ENCODE results near the gene BLACAT1. TPM values are rescaled to one million over a fixed set of nuclear protein-coding genes. Genes with fewer than 3 reads are reported as not detected.
A peak's percentile ranks its signal among the peaks of the same experiment; 100 is the strongest.
"Not testable (repeated sequence)": the region's sequence is repeated elsewhere in the genome, so short reads cannot be mapped to it uniquely, and the experiment has no call there.

The BLACAT1 gene
- total RNA-seq, 2 donors from 2014 or later, result 0.24 to 0.26 TPM

GRCh38 chr1:205438213-205439158 is 17.4 kb downstream of the BLACAT1 start:
- DNase-seq (ENCODE audit: low spot score), result peak; percentile 89
- Histone ChIP-seq H3K36me3 (no peaks in the 10 kb centered on the region), H3K27ac (no peak overlapping the region), H3K4me1 (peaks cover 0 to 46% of the 10 kb centered on the region in 2 donors), H3K9me3 (no peaks in the 10 kb centered on the region), H3K4me3 (no peak overlapping the region), H3K27me3 (no peaks in the 10 kb centered on the region)
- TF ChIP-seq CTCF (IDR thresholded peaks at IDR 0.05), result peak; percentile 77 to 81

GRCh38 chr1:205437570-205437969 is 18.3 kb downstream of the BLACAT1 start:
- TF ChIP-seq CTCF (IDR thresholded peaks at IDR 0.05), result no peak
- DNase-seq (ENCODE audit: low spot score), result no peak

GRCh38 chr1:205436776-205437410 is 19.0 kb downstream of the BLACAT1 start:
- Histone ChIP-seq H3K4me3 (no peak overlapping the region), H3K9me3 (no peaks in the 10 kb centered on the region), H3K27me3 (no peaks in the 10 kb centered on the region), H3K36me3 (no peaks in the 10 kb centered on the region), H3K4me1 (peaks cover 0 to 42% of the 10 kb centered on the region in 2 donors), H3K27ac (no peak overlapping the region)
- no peak for TF ChIP-seq CTCF (IDR thresholded peaks at IDR 0.05)
- DNase-seq (ENCODE audit: low spot score), result no peak

More at GRCh38 chr1:205437570-205437969, 18.3 kb downstream of the BLACAT1 start:
- Histone ChIP-seq H3K27ac (no peak overlapping the region), H3K36me3 (no peaks in the 10 kb centered on the region), H3K4me1 (peaks cover 0 to 46% of the 10 kb centered on the region in 2 donors), H3K9me3 (no peaks in the 10 kb centered on the region), H3K27me3 (no peaks in the 10 kb centered on the region), H3K4me3 (no peak overlapping the region)

- Histone ChIP-seq H3K4me3 (no peak overlapping the region), H3K9me3 (no peaks in the 10 kb centered on the region), H3K36me3 (no peaks in the 10 kb centered on the region), H3K27ac (no peak overlapping the region), H3K27me3 (no peaks in the 10 kb centered on the region), H3K4me1 (peaks cover 0 to 35% of the 10 kb centered on the region in 2 donors)
- no peak for DNase-seq (ENCODE audit: low spot score)
- TF ChIP-seq CTCF (IDR thresholded peaks at IDR 0.05), result no peak
Measured at GRCh38 chr1:205435578-205436573, 20.0 kb downstream of the BLACAT1 start.

- no peaks in the 10 kb centered on the region for H3K36me3 ChIP-seq
- TF ChIP-seq CTCF (IDR thresholded peaks at IDR 0.05), result no peak
- no peak for DNase-seq (ENCODE audit: low spot score)
- H3K4me3 ChIP-seq, result no peak overlapping the region
- no peak overlapping the region for H3K27ac ChIP-seq
- H3K9me3 ChIP-seq, result no peaks in the 10 kb centered on the region
- no peaks in the 10 kb centered on the region for H3K27me3 ChIP-seq
- H3K4me1 ChIP-seq, result peaks cover 0 to 32% of the 10 kb centered on the region in 2 donors
Measured at GRCh38 chr1:205434738-205435137, 21.1 kb downstream of the BLACAT1 start.

- H3K9me3 ChIP-seq; H3K36me3 ChIP-seq; H3K4me3 ChIP-seq; H3K27ac ChIP-seq; DNase-seq (ENCODE audit: low spot score); H3K27me3 ChIP-seq: not testable (repeated sequence)
- H3K4me1 ChIP-seq, result peaks cover 0 to 12% of the 10 kb centered on the region in 2 donors
Measured at GRCh38 chr1:205432692-205433091, 23.2 kb downstream of the BLACAT1 start.
